SK-N-SH treated with all-trans-retinoic acid at 6 μM for 48 hours (cell line): Measurements from ENCODE around the gene CHID1.

ENCODE experiments used
- ATAC-seq: fragments of 200-7000 bp; cut with Tn5 transposase; 3 replicates; pipeline ENCODE4 v1.9.1; 2020; ENCODE audit warnings: mild to moderate bottlenecking, moderate library complexity
- ARNTL ChIP-seq: fragments of 450-650 bp; formaldehyde crosslinking; IDR thresholded peaks from 2 replicates; pipeline ENCODE4 v1.5.0; 2020; ENCODE audit warnings: low read depth, mild to moderate bottlenecking, moderate library complexity, borderline replicate concordance
- CSRNP3 ChIP-seq: fragments of 250-450 bp; sonication (Bioruptor Pico); IDR thresholded peaks from 2 replicates; pipeline ENCODE4 v1.5.1; 2021; ENCODE audit warnings: mild to moderate bottlenecking, moderate library complexity
- GLIS3 ChIP-seq: fragments of 250-450 bp; sonication (Bioruptor Pico); IDR thresholded peaks from 2 replicates; pipeline ENCODE4 v1.5.0; 2020; ENCODE audit warnings: mild to moderate bottlenecking, moderate library complexity
- OSR1 ChIP-seq: fragments of 250-450 bp; sonication (Bioruptor Pico); IDR thresholded peaks from 2 replicates; pipeline ENCODE4 v1.8.0; 2022; ENCODE audit warnings: moderate library complexity, mild to moderate bottlenecking, inconsistent platforms
- PATZ1 ChIP-seq: fragments of 250-450 bp; sonication (Bioruptor Pico); IDR thresholded peaks from 2 replicates; pipeline ENCODE4 v1.8.0; 2020; ENCODE audit warnings: mild to moderate bottlenecking, moderate library complexity, borderline replicate concordance
- POU6F1 ChIP-seq: fragments of 250-450 bp; sonication (Bioruptor Pico); IDR thresholded peaks from 2 replicates; pipeline ENCODE4 v1.8.0; 2021; ENCODE audit warnings: low read depth, mild to moderate bottlenecking, moderate library complexity, borderline replicate concordance
- PPARA ChIP-seq: fragments of 250-450 bp; sonication (Bioruptor Pico); IDR thresholded peaks from 2 replicates; pipeline ENCODE4 v1.5.0; 2020; ENCODE audit warnings: mild to moderate bottlenecking, borderline replicate concordance
- RARB ChIP-seq: fragments of 250-450 bp; sonication (Bioruptor Pico); IDR thresholded peaks from 2 replicates; pipeline ENCODE4 v1.8.0; 2021; ENCODE audit warnings: mild to moderate bottlenecking, moderate library complexity
- SNAI2 ChIP-seq: fragments of 250-450 bp; sonication (Bioruptor Pico); IDR thresholded peaks from 2 replicates; pipeline ENCODE4 v1.5.0; 2020; ENCODE audit warnings: mild to moderate bottlenecking, moderate library complexity
- TCF4 ChIP-seq: fragments of 250-450 bp; sonication (Bioruptor Pico); IDR thresholded peaks from 2 replicates; pipeline ENCODE4 v1.8.0; 2021; ENCODE audit warnings: mild to moderate bottlenecking, moderate library complexity, borderline replicate concordance
- TOX ChIP-seq: fragments of 250-450 bp; sonication (Bioruptor Pico); IDR thresholded peaks from 2 replicates; pipeline ENCODE4 v1.8.0; 2021; ENCODE audit warnings: mild to moderate bottlenecking, moderate library complexity, borderline replicate concordance
- TSHZ2 ChIP-seq: fragments of 250-450 bp; sonication (Bioruptor Pico); IDR thresholded peaks from 2 replicates; pipeline ENCODE4 v1.5.0; 2020; ENCODE audit warnings: mild to moderate bottlenecking, moderate library complexity
- ZC3H10 ChIP-seq: fragments of 250-450 bp; sonication (Bioruptor Pico); IDR thresholded peaks from 2 replicates; pipeline ENCODE4 v1.5.1; 2021; ENCODE audit warnings: mild to moderate bottlenecking, moderate library complexity
- ZFP3 ChIP-seq: fragments of 250-450 bp; sonication (Bioruptor Pico); IDR thresholded peaks from 2 replicates; pipeline ENCODE4 v1.5.0; 2020; ENCODE audit warnings: mild to moderate bottlenecking, moderate library complexity
- ZFP30 ChIP-seq: fragments of 450-650 bp; formaldehyde crosslinking; IDR thresholded peaks from 2 replicates; pipeline ENCODE4 v1.5.0; 2022; ENCODE audit warnings: mild to moderate bottlenecking, moderate library complexity
- ZNF565 ChIP-seq: fragments of 450-650 bp; formaldehyde crosslinking; conservative IDR thresholded peaks from 2 replicates; pipeline ENCODE4 v1.5.0; 2020; ENCODE audit warnings: low read depth, mild to moderate bottlenecking, moderate library complexity
- ZNF70 ChIP-seq: fragments of 450-650 bp; formaldehyde crosslinking; IDR thresholded peaks from 2 replicates; pipeline ENCODE4 v1.5.0; 2020; ENCODE audit warnings: mild to moderate bottlenecking, moderate library complexity
- ZNF8 ChIP-seq: fragments of 450-650 bp; formaldehyde crosslinking; IDR thresholded peaks from 2 replicates; pipeline ENCODE4 v1.5.0; 2020; ENCODE audit warnings: mild to moderate bottlenecking, moderate library complexity

The CHID1 gene

GRCh38 chr11:833114-833791, 77.4 kb downstream of the CHID1 start:
- TF ChIP-seq PPARA (CRISPR knock-in tag) (no peak), ZNF8 (no peak), GLIS3 (no peak), TOX (CRISPR knock-in tag) (no peak), TSHZ2 (CRISPR knock-in tag) (no peak), OSR1 (CRISPR knock-in tag) (no peak), TCF4 (no peak), CSRNP3 (CRISPR knock-in tag) (no peak), ZNF565 (CRISPR knock-in tag) (no peak), ZFP30 (CRISPR knock-in tag) (no peak), POU6F1 (CRISPR knock-in tag) (no peak), ZC3H10 (CRISPR knock-in tag) (no peak), RARB (CRISPR knock-in tag) (no peak)
- ATAC-seq: peak; percentile 2

GRCh38 chr11:832529-833113, 78.0 kb downstream of the CHID1 start, which contains the start of gene CD151:
Gene CD151, plus strand, starts transcription at chr11:832952. Its CDS starts 3,118 bp downstream, at chr11:836070.
- peak; percentile 30 for ATAC-seq

More at GRCh38 chr11:832529-833113, 78.0 kb downstream of the CHID1 start, which contains the start of gene CD151:
- no peak for TF ChIP-seq ZFP30 (CRISPR knock-in tag)
- no peak for TF ChIP-seq RARB (CRISPR knock-in tag)
- TF ChIP-seq OSR1 (CRISPR knock-in tag): no peak
- TF ChIP-seq ARNTL: no peak
- TF ChIP-seq POU6F1 (CRISPR knock-in tag): no peak
- no peak for TF ChIP-seq PPARA (CRISPR knock-in tag)
- TF ChIP-seq TSHZ2 (CRISPR knock-in tag): no peak
- TF ChIP-seq TOX (CRISPR knock-in tag): no peak
- no peak for TF ChIP-seq GLIS3
- no peak for TF ChIP-seq ZC3H10 (CRISPR knock-in tag)
- no peak for TF ChIP-seq ZNF70 (CRISPR knock-in tag)
- TF ChIP-seq ZNF8: no peak
- TF ChIP-seq TCF4: no peak
- TF ChIP-seq ZFP3: no peak
- TF ChIP-seq SNAI2 (CRISPR knock-in tag): no peak
- TF ChIP-seq CSRNP3 (CRISPR knock-in tag): no peak
- no peak for TF ChIP-seq PATZ1
- TF ChIP-seq, all 23 proteins: peak for 0
